Activated T-helper 1 cell treated with anti-CD3 and anti-CD28 coated beads, Interleukin-2, amount 50 U/mL, for 16 hours (primary cell): ENCODE data around the gene MEGF8.

Experiments used
- DNase-seq, 2 donors: peaks; one replicate each; pipeline ENCODE4 v3.0.0-alpha.2; 2020; ENCODE audit warnings: low read depth in 1 of 2, low spot score in 1 of 2

Gene MEGF8

GRCh38 chr19:42353341-42354015, 28.0 kb downstream of the MEGF8 start:
- no peak for DNase-seq

DNA sequence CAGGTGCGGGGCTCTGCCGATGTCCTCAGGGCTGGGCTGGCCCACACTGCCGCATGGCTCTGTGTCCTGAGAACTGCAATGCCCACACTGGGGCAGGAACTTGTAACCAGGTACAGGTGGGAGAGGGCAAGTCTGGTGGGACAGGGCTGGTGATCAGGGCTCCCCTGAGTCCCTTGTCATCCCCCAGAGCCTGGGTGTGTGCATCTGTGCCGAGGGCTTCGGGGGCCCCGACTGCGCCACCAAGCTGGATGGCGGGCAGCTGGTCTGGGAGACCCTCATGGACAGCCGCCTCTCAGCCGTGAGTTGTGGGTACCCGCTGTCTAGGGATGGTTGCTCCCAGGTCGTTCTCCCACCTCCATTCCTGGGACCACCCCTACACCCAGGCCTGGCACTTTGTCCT, 30.5 kb downstream of the MEGF8 start:
- DNase-seq, result no peak

DNA sequence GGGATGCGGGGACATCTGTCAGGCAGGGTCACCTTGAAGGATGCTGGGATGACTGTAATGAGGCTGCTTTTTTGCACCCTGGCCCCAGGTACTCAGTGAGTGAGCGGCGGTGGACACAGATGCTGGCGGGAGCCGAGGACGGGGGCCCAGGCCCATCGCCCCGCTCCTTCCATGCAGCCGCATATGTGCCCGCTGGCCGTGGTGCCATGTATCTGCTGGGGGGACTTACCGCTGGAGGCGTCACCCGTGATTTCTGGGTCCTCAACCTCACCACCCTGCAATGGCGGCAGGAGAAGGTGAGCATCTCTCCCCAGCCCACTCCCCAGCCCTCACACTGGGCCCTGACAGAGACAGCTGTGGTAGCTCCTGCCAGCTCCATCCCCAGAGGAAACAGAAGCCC, 31.3 kb downstream of the MEGF8 start:
- DNase-seq, result no peak

DNA sequence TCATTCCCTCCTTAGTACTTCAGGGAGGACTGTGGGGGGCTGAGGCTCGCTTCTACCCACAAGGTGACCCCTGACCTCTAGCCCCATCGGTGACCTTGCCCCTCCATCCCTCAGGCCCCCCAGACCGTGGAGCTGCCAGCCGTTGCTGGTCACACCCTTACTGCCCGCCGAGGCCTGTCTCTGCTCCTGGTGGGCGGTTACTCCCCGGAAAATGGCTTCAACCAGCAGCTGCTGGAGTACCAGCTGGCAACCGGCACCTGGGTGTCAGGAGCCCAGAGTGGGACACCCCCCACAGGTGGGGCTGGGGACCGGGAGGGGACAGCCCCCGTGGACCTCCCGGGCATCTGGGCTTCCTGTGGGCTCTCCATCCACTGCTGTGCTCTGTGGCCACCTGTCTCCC, 31.9 kb downstream of the MEGF8 start:
- DNase-seq, result no peak

- DNase-seq, result no peak
Observed at GRCh38 chr19:42360787-42361544, 35.5 kb downstream of the MEGF8 start.

DNA sequence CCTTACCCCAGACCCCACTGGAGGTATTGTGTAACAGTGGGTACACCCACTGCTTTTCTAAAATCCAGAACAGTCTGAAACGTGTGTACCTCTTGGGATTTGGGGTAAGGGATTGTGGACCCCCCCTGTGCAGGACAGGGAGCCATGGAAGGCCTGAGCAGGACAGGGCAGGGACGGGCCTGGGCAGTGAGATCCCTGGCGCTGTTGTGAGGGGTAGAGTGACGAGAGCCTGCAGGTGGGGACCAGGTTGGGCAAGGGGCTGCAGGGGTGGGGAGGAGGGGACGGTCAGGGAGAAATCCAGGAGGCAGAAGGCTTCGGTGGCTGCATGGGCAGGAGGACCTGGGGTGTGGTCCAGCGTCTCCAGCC, 36.1 kb downstream of the MEGF8 start:
- no peak for DNase-seq

GRCh38 chr19:42362342-42362741, 36.9 kb downstream of the MEGF8 start:
- no peak for DNase-seq

- no peak for DNase-seq
Observed at GRCh38 chr19:42362891-42363440, 37.5 kb downstream of the MEGF8 start.

GRCh38 chr19:42363614-42364346, 38.3 kb downstream of the MEGF8 start:
- DNase-seq, result no peak

DNA sequence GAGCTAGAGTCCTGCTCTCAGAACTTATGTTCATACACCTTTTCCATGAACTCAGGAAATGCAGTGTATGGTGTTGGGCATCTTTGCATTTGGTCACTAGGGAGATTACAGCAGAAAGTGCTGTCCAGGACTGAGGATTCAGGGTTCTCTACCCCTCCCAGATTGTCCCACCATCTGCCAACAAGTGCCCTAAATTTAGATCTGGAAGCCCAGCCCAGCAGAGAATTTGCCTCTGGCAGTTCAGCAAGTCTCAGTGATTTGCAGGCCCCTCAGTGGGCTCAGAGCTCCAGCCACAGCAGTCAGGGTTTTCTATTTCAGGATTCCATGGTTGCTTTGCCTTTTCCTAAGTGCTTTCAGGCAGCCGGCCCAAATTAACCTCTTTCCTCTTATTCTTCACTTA, 41.2 kb downstream of the MEGF8 start:
- no peak for DNase-seq

- DNase-seq, result no peak
Observed at GRCh38 chr19:42367929-42368328, 42.5 kb downstream of the MEGF8 start.

- no peak for DNase-seq
Observed at GRCh38 chr19:42368360-42368759, 42.9 kb downstream of the MEGF8 start.

- no peak for DNase-seq
Observed at GRCh38 chr19:42368765-42369164, 43.3 kb downstream of the MEGF8 start.

DNA sequence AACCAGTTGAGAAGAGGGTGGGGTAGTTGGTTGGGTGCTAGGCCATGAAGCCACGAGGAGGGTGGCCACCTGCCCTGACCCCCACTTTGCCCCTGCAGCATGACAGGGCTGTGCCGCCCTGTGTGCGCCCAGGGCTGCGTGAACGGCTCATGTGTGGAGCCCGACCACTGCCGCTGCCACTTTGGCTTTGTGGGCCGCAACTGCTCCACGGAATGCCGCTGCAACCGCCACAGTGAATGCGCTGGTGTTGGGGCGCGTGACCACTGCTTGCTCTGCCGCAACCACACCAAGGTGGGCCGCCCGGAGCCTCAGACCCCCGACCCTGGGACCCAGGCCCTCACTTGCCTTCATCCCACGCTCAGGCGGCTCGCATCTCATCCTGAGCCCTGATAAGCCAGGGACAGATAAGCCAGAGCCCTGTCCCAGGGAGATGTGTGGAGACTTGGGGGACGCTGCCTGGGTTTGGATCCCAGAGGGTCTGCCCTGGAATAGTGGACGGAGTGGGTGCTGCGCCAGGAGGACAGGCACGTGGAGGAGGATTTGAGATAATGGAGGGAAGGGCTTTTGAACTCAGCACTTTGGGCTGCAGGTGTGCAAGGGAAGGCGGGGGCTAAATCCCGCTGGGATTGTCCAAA, 44.1 kb downstream of the MEGF8 start:
- no peak for DNase-seq

DNA sequence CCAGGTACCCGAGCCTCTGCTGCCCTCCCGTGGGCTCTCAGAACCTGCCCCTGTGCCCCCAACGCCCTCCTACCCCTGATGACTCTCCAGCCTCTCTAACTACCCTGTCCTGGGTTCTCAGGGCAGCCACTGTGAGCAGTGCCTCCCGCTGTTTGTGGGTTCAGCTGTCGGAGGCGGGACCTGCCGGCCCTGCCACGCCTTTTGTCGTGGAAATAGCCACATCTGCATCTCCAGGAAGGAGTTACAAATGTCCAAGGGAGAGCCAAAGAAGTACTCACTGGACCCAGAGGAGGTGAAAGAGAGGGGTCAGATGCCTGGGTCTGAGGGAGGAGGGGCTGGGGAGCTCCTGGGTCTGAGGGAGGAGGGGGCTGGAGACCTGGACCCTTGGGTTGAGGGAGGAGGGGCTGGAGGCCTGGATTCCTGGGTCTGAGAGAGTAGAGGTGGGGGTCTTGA, 44.7 kb downstream of the MEGF8 start:
- no peak for DNase-seq

- no peak for DNase-seq
Observed at GRCh38 chr19:42370626-42371175, 45.3 kb downstream of the MEGF8 start.

- DNase-seq, result no peak
Observed at GRCh38 chr19:42374826-42375376, 49.5 kb downstream of the MEGF8 start.

GRCh38 chr19:42375415-42376176, 50.2 kb downstream of the MEGF8 start:
- DNase-seq, result no peak

DNA sequence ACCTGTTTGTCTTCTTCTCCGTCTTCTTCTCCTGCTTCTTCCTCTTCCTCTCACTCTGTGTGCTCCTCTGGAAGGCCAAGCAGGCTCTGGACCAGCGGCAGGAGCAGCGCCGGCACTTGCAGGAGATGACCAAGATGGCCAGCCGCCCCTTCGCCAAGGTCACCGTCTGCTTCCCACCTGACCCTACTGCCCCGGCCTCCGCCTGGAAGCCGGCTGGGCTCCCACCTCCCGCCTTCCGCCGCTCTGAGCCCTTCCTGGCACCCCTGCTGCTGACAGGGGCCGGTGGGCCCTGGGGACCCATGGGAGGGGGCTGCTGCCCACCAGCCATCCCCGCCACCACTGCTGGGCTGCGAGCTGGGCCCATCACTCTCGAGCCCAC, 50.7 kb downstream of the MEGF8 start:
- DNase-seq, result no peak
